GM18951 (cell line): ENCODE measurements around the gene TMEM100.

Experiments
- POLR2A ChIP-seq: IDR thresholded peaks from 4 replicates; pipeline ENCODE4 v1.6.1; 2011; ENCODE audit warnings: mild to moderate bottlenecking; ENCODE audit not compliant: insufficient read length, insufficient read depth; ENCODE audit errors: extremely low read depth
- in situ Hi-C: fragments of 300-500 bp; cut with MboI; formaldehyde crosslinking; loops from one replicate; pipeline ENCODE4 v1.12.0; 2022; ENCODE audit warnings: low sequenced_read_pairs, mixed read lengths, inconsistent platforms; ENCODE audit not compliant: unreplicated experiment

The TMEM100 gene

GRCh38 chr17:55722742-55723487 lies at the start of gene TMEM100:
Gene TMEM100 (minus strand): TSS chr17:55722864. CDS start chr17:55721070, 1,794 bp downstream.
- in situ Hi-C loops: no loop called here

GRCh38 chr17:55772086-55772485 lies 49.4 kb upstream of the TMEM100 start:
- in situ Hi-C loops: no loop called here
- no peak for TF ChIP-seq POLR2A

More at GRCh38 chr17:55722742-55723487, at the start of gene TMEM100:
- no peak for TF ChIP-seq POLR2A

- TF ChIP-seq POLR2A: no peak
- in situ Hi-C loops: no loop called here
Measured at GRCh38 chr17:55770196-55770870, 47.7 kb upstream of the TMEM100 start.

GRCh38 chr17:55769625-55770000 lies 46.9 kb upstream of the TMEM100 start:
- in situ Hi-C loops: no loop called here
- no peak for TF ChIP-seq POLR2A

- in situ Hi-C loops: no loop called here
Measured at GRCh38 chr17:55768936-55769624, 46.4 kb upstream of the TMEM100 start.

GRCh38 chr17:55765472-55765871 lies 42.8 kb upstream of the TMEM100 start:
- TF ChIP-seq POLR2A: no peak
- in situ Hi-C loops: no loop called here

More at GRCh38 chr17:55768936-55769624, 46.4 kb upstream of the TMEM100 start:
- TF ChIP-seq POLR2A: no peak

GRCh38 chr17:55764610-55765009 lies 41.9 kb upstream of the TMEM100 start:
- in situ Hi-C loops: no loop called here

GRCh38 chr17:55763856-55764255 lies 41.2 kb upstream of the TMEM100 start:
- no peak for TF ChIP-seq POLR2A
- in situ Hi-C loops: no loop called here

More at GRCh38 chr17:55764610-55765009, 41.9 kb upstream of the TMEM100 start:
- no peak for TF ChIP-seq POLR2A

GRCh38 chr17:55762086-55762858 lies 39.6 kb upstream of the TMEM100 start:
- in situ Hi-C loops: no loop called here
- no peak for TF ChIP-seq POLR2A

GRCh38 chr17:55760643-55761355 lies 38.1 kb upstream of the TMEM100 start:
- in situ Hi-C loops: no loop called here

GRCh38 chr17:55758171-55758570 lies 35.5 kb upstream of the TMEM100 start:
- in situ Hi-C loops: no loop called here
- no peak for TF ChIP-seq POLR2A

More at GRCh38 chr17:55760643-55761355, 38.1 kb upstream of the TMEM100 start:
- TF ChIP-seq POLR2A: no peak

- TF ChIP-seq POLR2A: no peak
- in situ Hi-C loops: no loop called here
Measured at GRCh38 chr17:55757659-55758058, 35.0 kb upstream of the TMEM100 start.
